ENCODE results near the gene SCUBE3. TPM values are rescaled to one million over a fixed set of nuclear protein-coding genes. Genes with fewer than 3 reads are reported as not detected.
A peak's percentile ranks its signal among the peaks of the same experiment; 100 is the strongest.

SCUBE3 gene
- total RNA-seq, 2 donors from 2014 or later, result 0.20 to 0.74 TPM

DNA sequence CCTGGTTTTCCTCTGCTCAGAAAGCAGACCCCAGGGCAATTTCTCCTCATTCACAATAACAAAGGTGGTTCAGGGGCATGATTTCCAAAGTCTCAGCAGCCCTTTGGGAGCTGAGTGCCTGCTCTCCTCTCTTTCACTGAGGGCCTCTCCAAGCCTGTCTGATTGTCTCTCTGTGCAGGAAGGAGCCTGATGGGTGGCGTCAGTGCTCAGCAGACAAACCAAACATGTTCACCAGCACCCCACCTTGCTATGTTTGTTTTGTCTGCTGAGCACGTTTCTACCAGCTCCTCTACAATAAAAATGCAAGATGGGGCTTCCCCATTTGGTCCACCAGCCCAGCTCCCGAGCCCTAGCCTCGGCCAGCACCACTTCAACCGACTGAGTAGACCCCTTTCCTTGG, 47.2 kb upstream of the SCUBE3 start:
- intact Hi-C loops (cut with DNase I), result no loop called here
- Histone ChIP-seq H3K4me1 (peaks cover 14% of the 10 kb centered on the region), H3K27me3 (no peaks in the 10 kb centered on the region), H3K36me3 (no peaks in the 10 kb centered on the region), H3K27ac (peak overlapping the region; percentile 89), H3K4me3 (no peak overlapping the region), H3K9me3 (no peaks in the 10 kb centered on the region), H3K9ac (ENCODE audit: low read depth in 2 of 2, low read length in 2 of 2) (peak overlapping the region in 1 of 2 donors; percentile 67)
- DNase-seq, result peak; percentile 70
- no peak for TF ChIP-seq CTCF (IDR thresholded peaks at IDR 0.05)

- TF ChIP-seq CTCF (IDR thresholded peaks at IDR 0.05), result no peak
- no peak for DNase-seq
- Histone ChIP-seq H3K36me3 (no peaks in the 10 kb centered on the region), H3K4me3 (no peak overlapping the region), H3K9me3 (no peaks in the 10 kb centered on the region), H3K27ac (no peak overlapping the region), H3K27me3 (no peaks in the 10 kb centered on the region), H3K9ac (ENCODE audit: low read depth in 2 of 2, low read length in 2 of 2) (no peak overlapping the region), H3K4me1 (peaks cover 14% of the 10 kb centered on the region)
- intact Hi-C loops (cut with DNase I), result no loop called here
Observed at GRCh38 chr6:35167505-35167904, 46.3 kb upstream of the SCUBE3 start.

DNA sequence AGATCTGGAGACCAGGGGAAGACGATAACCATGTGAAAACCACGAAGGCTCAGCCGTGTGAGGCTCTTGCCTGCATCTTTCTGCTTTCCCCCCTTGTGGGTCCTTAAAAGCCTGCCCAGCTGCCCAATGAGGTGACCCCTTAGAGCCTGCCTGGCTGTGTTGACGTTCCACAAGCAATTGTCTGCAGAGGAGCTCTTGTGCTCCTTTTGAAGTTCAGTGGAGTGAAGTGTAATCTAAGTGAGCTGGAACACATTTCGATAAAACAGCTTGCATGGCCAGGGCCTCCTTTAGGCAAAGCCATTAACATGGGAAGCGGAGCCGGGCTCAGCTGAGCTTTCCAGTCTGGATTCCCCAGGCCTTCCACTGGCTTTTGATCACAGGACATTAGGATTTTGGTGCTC, 45.3 kb upstream of the SCUBE3 start:
- intact Hi-C loops (cut with DNase I), result no loop called here
- no peak for DNase-seq
- TF ChIP-seq CTCF (IDR thresholded peaks at IDR 0.05), result no peak
- H3K36me3 ChIP-seq, result no peaks in the 10 kb centered on the region
- H3K9ac ChIP-seq (ENCODE audit: low read depth in 2 of 2, low read length in 2 of 2), result no peak overlapping the region
- no peaks in the 10 kb centered on the region for H3K27me3 ChIP-seq
- H3K9me3 ChIP-seq, result no peaks in the 10 kb centered on the region
- H3K4me1 ChIP-seq, result peaks cover 14% of the 10 kb centered on the region
- H3K27ac ChIP-seq, result no peak overlapping the region
- H3K4me3 ChIP-seq, result no peak overlapping the region

- TF ChIP-seq CTCF (IDR thresholded peaks at IDR 0.05), result no peak
- intact Hi-C loops (cut with DNase I), result no loop called here
- no peaks in the 10 kb centered on the region for H3K27me3 ChIP-seq
Observed at GRCh38 chr6:35170166-35170565, 43.6 kb upstream of the SCUBE3 start.

DNA sequence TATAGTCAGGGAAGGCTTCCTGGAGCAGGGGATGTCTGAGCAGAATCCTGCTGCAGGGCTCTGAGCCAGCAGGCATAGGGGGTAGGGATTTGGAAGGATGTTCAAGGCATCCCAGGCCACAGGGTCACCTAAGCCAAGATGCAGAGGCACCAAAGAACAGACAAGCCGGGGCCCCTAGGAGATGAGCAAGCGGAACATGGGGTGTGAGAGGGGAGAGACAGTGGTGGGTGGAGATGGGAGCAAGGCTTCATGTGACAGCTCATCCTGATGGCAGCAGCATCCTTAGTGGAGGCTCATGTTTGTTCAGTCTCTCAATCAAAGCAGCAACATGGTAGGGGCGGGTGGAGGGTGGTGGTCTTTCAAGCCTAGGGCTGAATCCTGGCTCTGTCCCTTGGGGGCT, 42.9 kb upstream of the SCUBE3 start:
- no peak for DNase-seq

More at GRCh38 chr6:35170166-35170565, 43.6 kb upstream of the SCUBE3 start:
- Histone ChIP-seq H3K9me3 (no peaks in the 10 kb centered on the region), H3K27ac (no peak overlapping the region), H3K4me3 (no peak overlapping the region), H3K4me1 (peaks cover 7% of the 10 kb centered on the region), H3K9ac (ENCODE audit: low read depth in 2 of 2, low read length in 2 of 2) (no peak overlapping the region), H3K36me3 (no peaks in the 10 kb centered on the region)
- no peak for DNase-seq

More for the DNA sequence above, 42.9 kb upstream of the SCUBE3 start:
- H3K4me3 ChIP-seq, result no peak overlapping the region
- H3K27me3 ChIP-seq, result no peaks in the 10 kb centered on the region
- H3K27ac ChIP-seq, result no peak overlapping the region
- H3K4me1 ChIP-seq, result peaks cover 7% of the 10 kb centered on the region
- H3K9ac ChIP-seq (ENCODE audit: low read depth in 2 of 2, low read length in 2 of 2), result no peak overlapping the region
- intact Hi-C loops (cut with DNase I), result no loop called here
- no peak for TF ChIP-seq CTCF (IDR thresholded peaks at IDR 0.05)
- no peaks in the 10 kb centered on the region for H3K36me3 ChIP-seq
- H3K9me3 ChIP-seq, result no peaks in the 10 kb centered on the region

All from colonic mucosa (tissue), 4 donors.